ENCODE measurements around the gene NKX1-1.

NKX1-1 gene

DNA sequence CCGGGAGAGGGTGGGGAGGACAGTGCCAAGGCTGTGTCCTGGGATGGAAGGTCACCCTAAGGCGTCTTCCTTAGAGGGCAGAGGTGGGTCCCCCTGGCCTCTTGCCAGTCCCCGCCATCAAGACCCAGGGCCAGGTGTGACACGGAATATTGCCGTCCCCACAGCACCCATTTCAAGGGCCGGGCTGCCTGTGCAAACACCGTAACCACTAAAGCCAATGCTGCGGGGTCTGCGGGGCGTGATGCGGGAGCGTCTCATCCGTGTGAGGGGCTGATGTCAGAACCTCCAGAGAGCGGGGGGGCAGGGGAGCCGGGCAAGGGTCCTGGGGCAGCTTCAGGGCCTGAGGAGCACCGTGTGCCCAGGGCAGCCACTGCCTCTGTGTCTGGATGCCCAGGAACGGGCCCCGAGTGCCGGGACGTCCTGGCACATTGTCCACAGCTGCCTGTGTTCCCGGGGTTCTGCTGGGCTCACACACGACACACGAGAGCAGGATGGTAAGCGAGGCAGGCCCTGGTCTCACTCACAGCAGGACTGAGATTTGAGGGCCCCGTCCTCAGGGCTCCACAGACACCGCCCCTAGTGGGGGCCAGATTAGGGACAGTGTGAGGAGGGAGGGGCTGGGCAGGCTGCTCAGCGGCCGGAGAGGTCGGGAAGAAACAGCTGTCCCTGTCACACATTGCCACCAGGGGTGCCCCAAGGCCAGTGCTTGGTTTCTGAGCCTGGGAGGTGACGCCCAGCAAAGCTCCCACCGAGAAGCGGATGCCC lies 29.2 kb downstream of the NKX1-1 start:
- Histone ChIP-seq H3K9me3 (no peaks in the 10 kb centered on the region), H3K27me3 (no peaks in the 10 kb centered on the region), H3K27ac (no peak overlapping the region), H3K36me3 (peaks cover 90% of the 10 kb centered on the region), H3K4me1 (ENCODE audit: control insufficient read depth in 1 of 2, insufficient read depth in 1 of 2, low read depth in 1 of 2, low read length in 1 of 2) (no peaks in the 10 kb centered on the region), H3K4me3 (ENCODE audit: low read depth in 1 of 2, low read length in 1 of 2) (no peak overlapping the region)
- TF ChIP-seq, protein P1, sequence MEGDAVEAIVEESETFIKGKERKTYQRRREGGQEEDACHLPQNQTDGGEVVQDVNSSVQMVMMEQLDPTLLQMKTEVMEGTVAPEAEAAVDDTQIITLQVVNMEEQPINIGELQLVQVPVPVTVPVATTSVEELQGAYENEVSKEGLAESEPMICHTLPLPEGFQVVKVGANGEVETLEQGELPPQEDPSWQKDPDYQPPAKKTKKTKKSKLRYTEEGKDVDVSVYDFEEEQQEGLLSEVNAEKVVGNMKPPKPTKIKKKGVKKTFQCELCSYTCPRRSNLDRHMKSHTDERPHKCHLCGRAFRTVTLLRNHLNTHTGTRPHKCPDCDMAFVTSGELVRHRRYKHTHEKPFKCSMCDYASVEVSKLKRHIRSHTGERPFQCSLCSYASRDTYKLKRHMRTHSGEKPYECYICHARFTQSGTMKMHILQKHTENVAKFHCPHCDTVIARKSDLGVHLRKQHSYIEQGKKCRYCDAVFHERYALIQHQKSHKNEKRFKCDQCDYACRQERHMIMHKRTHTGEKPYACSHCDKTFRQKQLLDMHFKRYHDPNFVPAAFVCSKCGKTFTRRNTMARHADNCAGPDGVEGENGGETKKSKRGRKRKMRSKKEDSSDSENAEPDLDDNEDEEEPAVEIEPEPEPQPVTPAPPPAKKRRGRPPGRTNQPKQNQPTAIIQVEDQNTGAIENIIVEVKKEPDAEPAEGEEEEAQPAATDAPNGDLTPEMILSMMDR (IDR thresholded peaks at IDR 0.05): no peak

DNA sequence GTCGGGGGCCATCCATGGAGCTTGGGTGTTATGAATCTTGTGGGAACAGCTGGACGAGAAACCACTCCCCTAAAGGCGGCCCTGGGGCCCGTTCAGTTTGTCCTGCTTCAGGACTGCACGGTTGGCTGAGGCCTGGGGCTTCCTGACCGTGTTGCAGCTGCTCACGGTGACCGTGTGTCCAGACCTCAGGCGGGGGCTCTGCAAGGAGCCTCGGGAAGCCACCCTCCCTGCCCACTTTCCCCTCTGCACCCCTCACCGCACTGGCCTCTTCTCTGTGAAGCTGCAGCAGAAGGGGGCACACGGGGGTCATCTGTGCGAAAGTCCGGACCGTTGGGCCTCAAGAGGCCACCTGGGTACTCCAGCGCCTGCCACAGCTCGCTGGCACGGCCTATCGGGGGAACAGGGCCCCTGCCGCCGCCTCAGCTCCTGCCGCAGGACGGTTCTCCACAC lies 29.8 kb downstream of the NKX1-1 start:
- Histone ChIP-seq H3K27me3 (no peaks in the 10 kb centered on the region), H3K9me3 (no peaks in the 10 kb centered on the region), H3K27ac (no peak overlapping the region), H3K4me1 (ENCODE audit: control insufficient read depth in 1 of 2, insufficient read depth in 1 of 2, low read depth in 1 of 2, low read length in 1 of 2) (no peaks in the 10 kb centered on the region), H3K4me3 (ENCODE audit: low read depth in 1 of 2, low read length in 1 of 2) (no peak overlapping the region), H3K36me3 (peaks cover 88% of the 10 kb centered on the region)
- TF ChIP-seq, protein P1 (IDR thresholded peaks at IDR 0.05): no peak

DNA sequence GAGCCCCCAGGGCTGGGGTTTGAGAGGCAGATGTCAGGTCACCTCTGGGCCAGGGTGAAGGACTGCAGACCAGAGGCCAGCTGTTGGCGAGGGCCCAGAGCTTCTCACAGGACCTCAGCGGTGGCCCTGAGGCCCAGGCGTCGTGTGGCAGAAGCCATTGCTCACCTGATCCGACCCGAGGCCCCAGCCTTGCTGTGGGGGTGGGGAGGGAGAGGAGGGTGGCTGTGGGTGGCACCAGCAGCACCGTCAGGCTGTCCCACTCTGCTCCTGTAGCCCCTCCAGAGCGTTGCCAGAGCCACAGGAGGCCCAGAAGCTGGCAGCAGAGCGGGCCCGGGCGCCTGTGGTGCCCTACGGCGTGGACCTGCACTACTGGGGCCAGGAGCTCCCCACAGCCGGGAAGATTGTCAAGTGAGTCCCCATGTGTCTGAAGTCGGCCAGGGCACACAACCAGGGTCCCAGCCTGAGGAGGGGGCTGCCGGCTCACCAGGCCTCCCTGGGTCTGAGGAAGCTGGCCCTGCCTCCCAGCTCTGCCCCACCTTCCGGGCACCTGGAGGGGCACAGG lies 30.4 kb downstream of the NKX1-1 start:
- TF ChIP-seq, protein P1 (IDR thresholded peaks at IDR 0.05): no peak
- no peak overlapping the region for H3K27ac ChIP-seq
- peaks cover 88% of the 10 kb centered on the region for H3K36me3 ChIP-seq
- H3K4me1 ChIP-seq (ENCODE audit: control insufficient read depth in 1 of 2, insufficient read depth in 1 of 2, low read depth in 1 of 2, low read length in 1 of 2): no peaks in the 10 kb centered on the region
- H3K4me3 ChIP-seq (ENCODE audit: low read depth in 1 of 2, low read length in 1 of 2): no peak overlapping the region
- no peaks in the 10 kb centered on the region for H3K9me3 ChIP-seq
- H3K27me3 ChIP-seq: no peaks in the 10 kb centered on the region

DNA sequence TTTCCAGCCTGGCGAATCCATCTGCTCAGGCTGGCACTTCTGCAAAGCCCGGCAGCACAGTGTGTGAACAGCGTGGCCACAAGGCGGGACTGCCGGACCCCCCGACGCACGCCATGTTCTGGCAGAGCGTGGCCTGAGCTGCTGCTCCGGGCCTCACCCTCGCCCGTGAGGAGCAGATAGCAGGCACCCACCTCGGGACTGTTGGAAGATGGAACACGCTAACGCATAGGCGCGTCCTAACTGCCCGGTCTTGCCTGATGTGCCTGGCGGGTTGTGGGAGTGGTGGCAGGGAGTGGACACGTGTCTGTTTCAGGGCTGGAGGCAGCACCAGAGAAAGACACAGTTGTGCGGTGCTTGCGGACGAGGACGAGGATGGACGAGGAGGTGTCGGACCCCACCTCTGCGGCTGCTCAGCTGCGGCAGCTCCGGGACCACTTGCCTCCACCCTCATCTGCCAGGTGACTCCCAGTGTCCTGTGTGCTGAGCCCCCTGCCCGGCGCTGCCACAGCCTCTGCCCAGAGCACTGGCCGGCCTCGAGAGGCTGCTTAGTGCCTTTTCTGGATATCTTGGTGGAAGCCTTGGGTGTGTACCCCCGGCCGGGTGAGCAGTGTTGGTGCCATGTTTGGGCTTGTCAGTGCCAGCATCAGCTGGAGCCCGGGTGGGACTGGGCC lies 31.1 kb downstream of the NKX1-1 start:
- H3K9me3 ChIP-seq: no peaks in the 10 kb centered on the region
- no peaks in the 10 kb centered on the region for H3K4me1 ChIP-seq (ENCODE audit: control insufficient read depth in 1 of 2, insufficient read depth in 1 of 2, low read depth in 1 of 2, low read length in 1 of 2)
- H3K4me3 ChIP-seq (ENCODE audit: low read depth in 1 of 2, low read length in 1 of 2): no peak overlapping the region
- peaks cover 87% of the 10 kb centered on the region for H3K36me3 ChIP-seq
- TF ChIP-seq, protein P1 (IDR thresholded peaks at IDR 0.05): no peak
- no peak overlapping the region for H3K27ac ChIP-seq
- H3K27me3 ChIP-seq: no peaks in the 10 kb centered on the region

DNA sequence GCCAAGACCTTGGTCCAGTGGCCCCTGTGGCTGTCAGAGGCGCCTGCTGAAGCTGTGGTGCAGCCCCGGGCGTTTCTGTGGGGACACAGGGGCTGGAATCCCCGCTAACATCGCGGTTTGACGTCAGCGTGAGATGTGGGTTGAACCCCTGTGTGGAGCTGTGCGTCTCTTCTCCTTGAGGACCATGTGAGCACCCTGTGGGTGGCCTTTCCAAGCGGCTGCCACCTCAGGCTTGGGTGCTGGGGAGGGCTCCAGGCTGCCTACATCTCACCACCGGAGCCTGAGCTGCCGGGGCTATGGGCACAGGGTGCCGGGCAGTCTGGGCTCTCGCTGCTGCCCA lies 31.6 kb downstream of the NKX1-1 start:
- TF ChIP-seq, protein P1 (IDR thresholded peaks at IDR 0.05): no peak
- H3K36me3 ChIP-seq: peaks cover 86% of the 10 kb centered on the region

More for the DNA sequence above, 31.6 kb downstream of the NKX1-1 start:
- no peak overlapping the region for H3K4me3 ChIP-seq (ENCODE audit: low read depth in 1 of 2, low read length in 1 of 2)
- H3K27me3 ChIP-seq: no peaks in the 10 kb centered on the region
- H3K27ac ChIP-seq: no peak overlapping the region
- H3K4me1 ChIP-seq (ENCODE audit: control insufficient read depth in 1 of 2, insufficient read depth in 1 of 2, low read depth in 1 of 2, low read length in 1 of 2): no peaks in the 10 kb centered on the region
- H3K9me3 ChIP-seq: no peaks in the 10 kb centered on the region

Measured in neutrophil (primary cell).